ENCODE results near the gene PARVG. TPM values are rescaled to one million over a fixed set of nuclear protein-coding genes. Genes with fewer than 3 reads are reported as not detected.

The PARVG gene
- total RNA-seq, 2 donors from 2014 or later, result 34.9 to 71.3 TPM

GRCh38 chr22:44186737-44187136 is 6.0 kb downstream of the PARVG start:
- no peak overlapping the region for H3K27ac ChIP-seq
- ATAC-seq (ENCODE audit: insufficient number of reproducible peaks, low FRiP score, low read depth), result no peak

GRCh38 chr22:44187652-44188230 is 7.0 kb downstream of the PARVG start:
- Histone ChIP-seq H3K4me3 (no peak overlapping the region), H3K4me1 (ENCODE audit: control insufficient read depth in 1 of 2, low read depth in 2 of 2) (no peaks in the 10 kb centered on the region), H3K27me3 (replicated peaks; ENCODE audit: insufficient read depth) (no peaks in the 10 kb centered on the region), H3K27ac (no peak overlapping the region), H3K36me3 (no peaks in the 10 kb centered on the region), H3K9me3 (no peaks in the 10 kb centered on the region)
- DNase-seq (ENCODE audit: low spot score) (no peak), ATAC-seq (ENCODE audit: insufficient number of reproducible peaks, low FRiP score, low read depth) (no peak)
- TF ChIP-seq CTCF (IDR thresholded peaks at IDR 0.05), result no peak

More at GRCh38 chr22:44186737-44187136, 6.0 kb downstream of the PARVG start:
- Histone ChIP-seq H3K27me3 (replicated peaks; ENCODE audit: insufficient read depth) (no peaks in the 10 kb centered on the region), H3K4me3 (no peak overlapping the region), H3K9me3 (no peaks in the 10 kb centered on the region), H3K4me1 (ENCODE audit: control insufficient read depth in 1 of 2, low read depth in 2 of 2) (no peaks in the 10 kb centered on the region), H3K36me3 (no peaks in the 10 kb centered on the region)
- no peak for TF ChIP-seq CTCF (IDR thresholded peaks at IDR 0.05)
- no peak for DNase-seq (ENCODE audit: low spot score)

GRCh38 chr22:44188316-44188715 is 7.6 kb downstream of the PARVG start:
- Histone ChIP-seq H3K27me3 (replicated peaks; ENCODE audit: insufficient read depth) (no peaks in the 10 kb centered on the region), H3K4me1 (ENCODE audit: control insufficient read depth in 1 of 2, low read depth in 2 of 2) (no peaks in the 10 kb centered on the region), H3K27ac (no peak overlapping the region), H3K4me3 (no peak overlapping the region), H3K36me3 (no peaks in the 10 kb centered on the region), H3K9me3 (no peaks in the 10 kb centered on the region)
- DNase-seq (ENCODE audit: low spot score) (no peak), ATAC-seq (ENCODE audit: insufficient number of reproducible peaks, low FRiP score, low read depth) (no peak)
- TF ChIP-seq CTCF (IDR thresholded peaks at IDR 0.05), result no peak

GRCh38 chr22:44188986-44189630 is 8.4 kb downstream of the PARVG start:
- Histone ChIP-seq H3K4me3 (no peak overlapping the region), H3K27me3 (replicated peaks; ENCODE audit: insufficient read depth) (no peaks in the 10 kb centered on the region), H3K27ac (no peak overlapping the region), H3K36me3 (no peaks in the 10 kb centered on the region), H3K4me1 (ENCODE audit: control insufficient read depth in 1 of 2, low read depth in 2 of 2) (no peaks in the 10 kb centered on the region), H3K9me3 (no peaks in the 10 kb centered on the region)
- TF ChIP-seq CTCF (IDR thresholded peaks at IDR 0.05), result no peak
- DNase-seq (ENCODE audit: low spot score), result no peak
- no peak for ATAC-seq (ENCODE audit: insufficient number of reproducible peaks, low FRiP score, low read depth)

GRCh38 chr22:44190381-44190976 is 9.8 kb downstream of the PARVG start:
- no peaks in the 10 kb centered on the region for H3K27me3 ChIP-seq (replicated peaks; ENCODE audit: insufficient read depth)
- ATAC-seq (ENCODE audit: insufficient number of reproducible peaks, low FRiP score, low read depth), result no peak

More at GRCh38 chr22:44190381-44190976, 9.8 kb downstream of the PARVG start:
- TF ChIP-seq CTCF (IDR thresholded peaks at IDR 0.05), result no peak
- H3K9me3 ChIP-seq, result no peaks in the 10 kb centered on the region
- DNase-seq (ENCODE audit: low spot score), result no peak
- no peak overlapping the region for H3K27ac ChIP-seq
- no peak overlapping the region for H3K4me3 ChIP-seq
- H3K36me3 ChIP-seq, result no peaks in the 10 kb centered on the region
- H3K4me1 ChIP-seq (ENCODE audit: control insufficient read depth in 1 of 2, low read depth in 2 of 2), result no peaks in the 10 kb centered on the region

All from thoracic aorta (tissue), 2 donors.